Globus pallidus (tissue), 1 donor: ENCODE results near the gene CDX1.

Experiments used
- DNase-seq: peaks from one replicate; pipeline ENCODE4 v3.0.0-alpha.2; 2015; ENCODE audit warnings: low spot score

The CDX1 gene

GRCh38 chr5:150166650-150167511 is at the start of gene CDX1:
Gene CDX1 (plus strand): TSS chr5:150166778. CDS start chr5:150166877, 99 bp downstream.
- DNase-seq, result no peak

GRCh38 chr5:150117945-150118560 is 48.5 kb upstream of the CDX1 start:
- no peak for DNase-seq

DNA sequence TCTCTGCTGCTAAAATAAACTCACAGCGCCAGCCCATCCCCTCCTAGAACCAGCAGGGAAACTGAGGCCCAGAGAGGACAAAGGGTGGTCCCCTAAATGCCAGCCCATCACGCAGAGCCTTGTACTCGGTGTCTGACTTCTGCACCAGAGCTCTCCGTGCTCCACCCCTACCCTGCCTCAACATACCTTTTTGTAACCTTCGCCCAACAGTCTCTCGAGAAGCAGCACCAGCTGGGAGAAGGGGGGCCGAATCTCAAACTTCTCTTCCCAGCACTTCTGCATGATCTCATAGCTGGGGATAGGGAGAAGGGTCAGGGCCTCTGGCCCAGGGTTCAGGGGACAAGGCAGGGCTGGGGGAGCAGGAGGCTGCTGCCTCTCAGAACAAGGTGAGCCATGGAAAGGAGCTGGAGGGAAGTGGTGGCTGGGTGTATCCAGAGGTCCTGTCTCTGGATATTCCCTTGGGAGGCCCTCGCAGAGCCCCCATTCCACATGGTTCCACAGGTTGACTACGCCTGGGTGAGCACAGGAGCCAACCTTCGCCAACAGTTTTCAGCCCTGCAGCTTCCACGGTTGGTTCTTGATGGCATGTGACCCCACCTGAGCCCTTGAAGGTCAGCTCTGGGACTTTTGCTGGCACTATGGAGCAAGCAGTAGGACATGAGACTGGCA is 47.9 kb upstream of the CDX1 start:
- no peak for DNase-seq

- no peak for DNase-seq
These were observed 47.0 kb upstream of the CDX1 start for GRCh38 chr5:150119421-150120061.

GRCh38 chr5:150120062-150120441 is 46.5 kb upstream of the CDX1 start:
- no peak for DNase-seq

- no peak for DNase-seq
These were observed 45.7 kb upstream of the CDX1 start for GRCh38 chr5:150120617-150121447.

DNA sequence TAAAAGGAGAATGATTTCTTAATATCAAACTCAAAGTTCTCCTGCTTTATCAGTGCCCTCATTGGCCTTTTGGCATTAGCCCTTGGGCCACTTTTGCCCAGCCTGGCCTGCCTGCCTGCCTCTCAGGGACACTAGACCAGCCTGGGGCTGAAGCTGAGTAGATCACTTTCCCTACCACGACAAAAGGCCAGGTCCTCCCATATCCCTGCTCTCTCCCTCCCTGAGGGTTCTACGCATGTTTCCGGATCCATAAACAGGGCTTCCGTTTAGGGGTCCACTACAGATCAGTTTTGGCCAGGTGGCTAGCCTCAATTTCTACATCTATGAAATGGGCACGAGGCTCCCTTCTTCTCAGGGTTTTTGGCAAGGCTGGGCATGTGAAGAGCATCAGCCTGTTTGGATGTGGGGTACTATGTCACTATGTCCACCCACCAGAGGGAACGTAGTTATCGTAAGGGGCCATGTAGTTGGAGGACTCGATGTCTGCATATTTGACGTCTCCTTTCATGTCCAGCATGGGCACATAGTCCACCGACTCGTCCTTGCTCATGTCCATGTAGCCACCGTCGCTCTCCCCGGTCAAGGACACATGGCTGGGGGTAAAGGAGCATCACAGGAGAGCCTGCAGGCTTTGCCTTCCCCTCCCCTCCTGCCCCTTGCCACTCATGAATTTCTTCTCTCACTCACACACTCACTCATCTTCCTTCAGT is 45.0 kb upstream of the CDX1 start:
- no peak for DNase-seq

GRCh38 chr5:150122158-150122510 is 44.4 kb upstream of the CDX1 start:
- no peak for DNase-seq

DNA sequence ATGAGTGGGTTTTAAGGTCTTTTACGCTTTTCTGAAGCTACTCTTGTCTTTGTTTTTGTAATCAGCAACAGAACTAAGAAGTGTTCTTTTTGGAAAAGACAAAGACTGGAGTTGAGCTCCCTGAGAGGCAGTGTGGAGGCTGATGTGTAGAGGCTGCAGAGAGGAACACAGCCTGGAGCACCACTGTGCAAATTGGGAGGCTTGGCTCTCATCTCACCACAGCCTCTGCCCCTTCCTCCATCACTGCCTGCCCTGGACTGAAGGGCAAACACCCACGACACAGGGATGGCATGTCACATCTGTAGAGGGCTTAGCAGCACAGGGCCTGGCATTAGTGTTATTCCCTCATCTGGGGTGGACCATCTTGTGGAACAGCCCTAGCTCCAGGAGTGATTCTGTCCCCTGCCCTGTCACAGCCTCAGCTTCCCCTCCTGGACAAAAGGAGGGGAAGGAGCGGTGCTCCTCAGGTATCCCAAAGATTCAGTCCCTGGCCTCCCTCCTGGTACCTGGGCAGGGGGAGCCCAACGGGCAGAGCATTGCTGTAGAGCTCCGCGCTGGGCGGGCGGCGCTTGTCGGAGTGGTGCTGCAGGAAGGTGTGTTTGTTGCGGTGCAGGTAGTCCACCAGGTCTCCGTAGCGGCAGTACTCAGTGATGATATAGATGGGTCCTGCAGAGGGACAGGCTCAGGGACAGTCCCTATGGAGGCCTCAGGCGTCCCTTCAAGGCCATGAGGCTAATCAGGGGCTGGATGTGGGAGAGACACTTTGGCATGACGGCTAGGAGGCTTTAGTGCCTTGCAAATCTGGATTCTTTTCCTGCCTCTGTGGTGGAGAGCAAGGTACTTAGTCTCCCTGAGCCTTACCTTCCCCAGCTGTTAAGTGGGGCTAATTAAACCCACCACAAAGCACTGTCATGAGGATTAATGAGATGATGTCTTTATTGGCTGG is 43.8 kb upstream of the CDX1 start:
- DNase-seq, result no peak

- DNase-seq, result no peak
These were observed 43.0 kb upstream of the CDX1 start for GRCh38 chr5:150123542-150123941.

DNA sequence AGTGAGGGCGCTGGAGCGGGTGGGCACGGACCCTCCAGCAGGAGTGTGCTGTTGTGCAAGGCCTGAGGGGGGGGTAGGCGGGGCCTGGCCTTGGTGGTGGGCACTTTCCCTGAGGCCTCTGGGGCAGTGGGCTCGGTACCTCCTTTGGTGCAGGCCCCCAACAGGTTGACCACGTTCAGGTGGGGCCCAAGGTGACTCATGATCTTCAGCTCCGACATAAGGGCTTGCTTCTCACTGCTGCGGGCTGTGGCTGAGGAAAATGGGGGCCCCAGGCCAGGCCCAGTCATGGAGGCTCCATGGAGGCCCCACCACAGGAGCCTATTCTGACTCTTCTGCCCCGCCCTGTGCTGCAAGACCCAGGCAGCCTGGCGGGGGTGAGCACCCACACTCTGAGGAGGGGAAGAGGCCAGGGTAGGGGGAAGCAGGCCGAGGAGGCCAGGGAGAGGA is 42.4 kb upstream of the CDX1 start:
- no peak for DNase-seq

DNA sequence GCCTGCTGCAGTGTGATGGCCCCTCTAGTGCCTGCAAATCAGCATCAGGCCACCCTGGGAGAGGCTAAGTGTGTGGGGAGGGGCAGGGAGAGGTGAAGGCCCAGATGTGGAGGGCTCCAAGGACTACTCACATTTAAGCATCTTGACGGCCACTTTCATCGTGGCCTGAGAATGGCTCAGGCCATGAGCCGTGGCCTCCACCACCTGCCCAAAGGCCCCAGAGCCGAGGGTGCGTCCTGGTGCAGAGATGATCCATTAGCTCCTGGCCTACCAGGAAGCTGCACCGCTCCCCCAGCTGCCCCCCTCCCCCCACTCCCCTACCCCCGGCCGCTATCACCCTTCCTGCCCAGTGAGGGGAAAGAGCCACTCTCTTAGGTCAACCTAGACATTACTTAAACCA is 42.0 kb upstream of the CDX1 start:
- DNase-seq, result no peak

- no peak for DNase-seq
These were observed 41.2 kb upstream of the CDX1 start for GRCh38 chr5:150125334-150125733.

DNA sequence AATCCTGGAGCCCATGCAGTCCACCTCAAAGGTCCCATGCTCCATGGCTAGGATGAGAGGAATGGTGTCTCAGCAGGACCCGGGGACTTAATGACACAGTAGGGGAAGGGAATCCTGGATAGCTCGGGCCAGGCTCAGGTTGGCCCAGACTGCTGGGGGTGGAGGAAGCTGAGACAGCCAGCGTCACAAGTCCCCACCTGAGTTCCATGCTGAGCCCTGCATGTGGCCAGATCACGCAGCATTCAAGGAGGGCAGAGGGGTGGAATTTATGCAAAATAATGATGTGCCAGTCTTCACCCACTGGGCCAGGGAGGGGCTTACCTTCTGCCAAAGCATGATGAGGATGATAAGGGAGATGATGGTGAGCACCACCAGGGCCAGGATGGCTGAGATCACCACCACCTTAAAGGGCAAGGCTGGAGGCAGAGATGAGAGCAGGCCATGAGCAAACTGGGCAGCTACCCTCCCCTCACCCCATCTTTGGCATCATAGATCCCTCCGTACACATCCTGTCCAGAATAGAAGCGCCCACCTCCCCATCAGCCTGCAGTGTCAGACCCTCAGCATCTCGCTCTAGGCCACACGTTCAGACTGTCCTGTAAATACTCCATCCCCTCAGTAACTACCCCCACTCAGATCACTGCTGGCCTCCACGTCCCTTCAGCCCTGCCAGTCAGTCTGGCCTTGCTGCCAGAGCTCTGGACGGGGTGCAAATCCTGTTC is 40.2 kb upstream of the CDX1 start:
- DNase-seq, result no peak

- no peak for DNase-seq
These were observed 39.7 kb upstream of the CDX1 start for GRCh38 chr5:150126921-150127265.

- DNase-seq, result no peak
These were observed 37.1 kb upstream of the CDX1 start for GRCh38 chr5:150129454-150129812.

DNA sequence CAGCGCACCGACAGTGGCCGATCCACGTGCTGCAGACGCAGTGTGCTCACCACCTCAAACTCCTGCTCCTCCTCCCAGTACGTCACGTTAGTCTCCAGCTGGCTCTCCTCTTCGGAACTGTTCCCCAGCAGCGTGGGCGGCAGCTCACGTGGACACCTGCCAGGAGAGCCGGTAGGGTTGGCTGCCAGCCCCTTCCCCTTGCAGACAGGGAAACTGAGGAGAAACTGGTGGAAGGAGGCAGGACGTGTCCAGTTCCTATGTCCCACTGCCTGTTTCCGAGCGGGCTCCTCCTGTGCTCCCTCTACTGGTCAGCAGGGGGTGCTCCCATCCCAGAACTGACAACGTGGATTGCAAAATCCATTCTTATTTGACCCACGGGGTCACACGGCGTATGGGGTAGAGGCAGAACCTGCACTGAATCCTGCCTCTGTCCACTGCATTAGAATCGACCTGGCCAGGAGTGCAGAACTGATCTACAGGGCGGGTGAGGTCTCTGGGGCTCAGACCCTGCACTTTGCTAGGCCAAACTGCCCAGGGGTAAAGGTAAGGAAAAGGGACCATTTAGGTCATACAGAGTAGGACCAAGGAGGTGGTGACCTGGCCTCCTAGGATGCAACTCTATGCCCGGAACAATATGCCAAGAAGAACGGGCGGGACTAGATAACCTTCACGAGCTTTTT is 36.6 kb upstream of the CDX1 start:
- DNase-seq, result peak; percentile 51

DNA sequence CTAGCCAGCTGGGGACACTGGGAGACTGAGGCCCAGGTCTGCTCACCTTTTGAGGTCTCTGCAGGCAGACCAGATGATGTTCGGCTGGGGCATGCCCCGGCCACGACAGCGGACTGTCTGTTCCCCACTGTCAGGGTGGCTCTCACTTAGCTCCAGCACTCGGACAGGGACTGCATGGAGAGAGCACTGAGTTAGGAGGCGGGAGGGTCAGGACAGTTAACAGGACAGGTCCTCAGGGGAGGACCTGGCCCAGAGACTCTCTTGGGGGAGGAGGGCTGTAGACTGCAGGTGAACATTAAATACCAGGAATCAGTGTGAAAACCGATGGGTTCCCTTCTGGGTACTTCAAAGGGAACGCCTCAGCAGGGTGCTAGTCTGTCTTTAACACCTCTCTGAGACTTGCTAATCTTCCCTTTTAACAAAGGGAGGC is 36.1 kb upstream of the CDX1 start:
- no peak for DNase-seq

DNA sequence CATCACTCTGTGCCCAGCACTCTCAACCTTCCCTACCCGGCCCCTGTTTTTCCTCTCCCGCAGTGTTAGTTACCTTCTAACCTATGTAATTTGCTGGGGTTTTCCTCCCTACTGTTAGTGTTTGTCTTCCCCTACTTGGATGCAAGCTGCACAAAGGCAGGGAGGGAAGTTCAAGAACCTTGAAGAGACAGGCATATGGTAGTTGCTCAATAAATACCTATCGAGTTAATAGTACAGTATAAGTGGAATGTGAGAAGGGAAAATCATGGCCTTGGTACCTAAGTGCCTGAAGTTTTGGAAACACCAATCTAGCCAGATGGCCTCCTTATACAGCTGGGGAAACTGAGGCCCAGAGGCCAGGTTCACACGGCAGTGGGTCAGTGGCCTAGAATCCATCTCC is 35.1 kb upstream of the CDX1 start:
- DNase-seq, result no peak
